Rectal smooth muscle tissue (tissue), 1 donor: Measurements from ENCODE around the gene TOX4.

ENCODE experiments used
- H3K27ac ChIP-seq: one replicate; pipeline ENCODE4 v1.7.0; 2013; ENCODE audit warnings: low read depth, low read length, inconsistent platforms
- H3K27me3 ChIP-seq: one replicate; pipeline ENCODE4 v1.7.0; 2013; ENCODE audit warnings: low read length; ENCODE audit not compliant: control insufficient read depth, insufficient read depth
- H3K36me3 ChIP-seq: one replicate; pipeline ENCODE4 v1.7.0; 2013; ENCODE audit warnings: low read length; ENCODE audit not compliant: control insufficient read depth, insufficient read depth
- H3K4me1 ChIP-seq: one replicate; pipeline ENCODE4 v1.7.0; 2013; ENCODE audit warnings: low read length; ENCODE audit not compliant: control insufficient read depth, insufficient read depth
- H3K4me3 ChIP-seq: one replicate; pipeline ENCODE4 v1.7.0; 2013; ENCODE audit warnings: low read length
- H3K9ac ChIP-seq: one replicate; pipeline ENCODE4 v1.7.0; 2013; ENCODE audit warnings: low read length

Gene TOX4

GRCh38 chr14:21527318-21527679 lies 50.3 kb downstream of the TOX4 start:
- Histone ChIP-seq H3K9ac (no peak overlapping the region), H3K36me3 (no peaks in the 10 kb centered on the region), H3K4me3 (no peak overlapping the region), H3K27ac (no peak overlapping the region), H3K4me1 (no peaks in the 10 kb centered on the region), H3K27me3 (no peaks in the 10 kb centered on the region)

- no peak overlapping the region for H3K4me3 ChIP-seq
- no peaks in the 10 kb centered on the region for H3K36me3 ChIP-seq
- H3K27ac ChIP-seq, result no peak overlapping the region
- H3K27me3 ChIP-seq, result no peaks in the 10 kb centered on the region
- no peaks in the 10 kb centered on the region for H3K4me1 ChIP-seq
- no peak overlapping the region for H3K9ac ChIP-seq
These were observed 51.7 kb downstream of the TOX4 start for GRCh38 chr14:21528381-21529348.

- no peaks in the 10 kb centered on the region for H3K27me3 ChIP-seq
- no peak overlapping the region for H3K9ac ChIP-seq
- no peak overlapping the region for H3K27ac ChIP-seq
- H3K4me3 ChIP-seq, result no peak overlapping the region
- no peaks in the 10 kb centered on the region for H3K4me1 ChIP-seq
- no peaks in the 10 kb centered on the region for H3K36me3 ChIP-seq
These were observed 52.5 kb downstream of the TOX4 start for GRCh38 chr14:21529515-21529914.

- Histone ChIP-seq H3K27ac (no peak overlapping the region), H3K4me3 (no peak overlapping the region), H3K36me3 (no peaks in the 10 kb centered on the region), H3K9ac (no peak overlapping the region), H3K27me3 (peaks cover 4% of the 10 kb centered on the region), H3K4me1 (no peaks in the 10 kb centered on the region)
These were observed 56.3 kb downstream of the TOX4 start for GRCh38 chr14:21533294-21533693.

GRCh38 chr14:21534576-21534975 lies 57.6 kb downstream of the TOX4 start:
- Histone ChIP-seq H3K36me3 (no peaks in the 10 kb centered on the region), H3K27me3 (peaks cover 4% of the 10 kb centered on the region), H3K9ac (no peak overlapping the region), H3K4me3 (no peak overlapping the region), H3K27ac (no peak overlapping the region), H3K4me1 (no peaks in the 10 kb centered on the region)

- H3K4me1 ChIP-seq, result no peaks in the 10 kb centered on the region
- H3K27ac ChIP-seq, result no peak overlapping the region
- no peaks in the 10 kb centered on the region for H3K36me3 ChIP-seq
- H3K9ac ChIP-seq, result no peak overlapping the region
- peak overlapping the region; percentile 63 for H3K4me3 ChIP-seq
- H3K27me3 ChIP-seq, result peaks cover 4% of the 10 kb centered on the region
These were observed 58.8 kb downstream of the TOX4 start for GRCh38 chr14:21535545-21536417.

GRCh38 chr14:21536418-21537089 lies 59.6 kb downstream of the TOX4 start:
- Histone ChIP-seq H3K9ac (no peak overlapping the region), H3K27me3 (peaks cover 4% of the 10 kb centered on the region), H3K4me3 (peak overlapping the region; percentile 63), H3K4me1 (no peaks in the 10 kb centered on the region), H3K27ac (no peak overlapping the region), H3K36me3 (no peaks in the 10 kb centered on the region)

GRCh38 chr14:21537090-21537424 lies 60.1 kb downstream of the TOX4 start:
- no peak overlapping the region for H3K9ac ChIP-seq
- H3K27me3 ChIP-seq, result peaks cover 4% of the 10 kb centered on the region
- peak overlapping the region; percentile 63 for H3K4me3 ChIP-seq
- no peaks in the 10 kb centered on the region for H3K36me3 ChIP-seq
- no peaks in the 10 kb centered on the region for H3K4me1 ChIP-seq
- H3K27ac ChIP-seq, result no peak overlapping the region

- no peaks in the 10 kb centered on the region for H3K4me1 ChIP-seq
- H3K27ac ChIP-seq, result no peak overlapping the region
- H3K9ac ChIP-seq, result no peak overlapping the region
- peaks cover 4% of the 10 kb centered on the region for H3K27me3 ChIP-seq
- H3K36me3 ChIP-seq, result no peaks in the 10 kb centered on the region
- H3K4me3 ChIP-seq, result no peak overlapping the region
These were observed 62.4 kb downstream of the TOX4 start for GRCh38 chr14:21539189-21539940.

- H3K4me3 ChIP-seq, result no peak overlapping the region
- no peak overlapping the region for H3K9ac ChIP-seq
- H3K36me3 ChIP-seq, result no peaks in the 10 kb centered on the region
- H3K4me1 ChIP-seq, result no peaks in the 10 kb centered on the region
- peaks cover 4% of the 10 kb centered on the region for H3K27me3 ChIP-seq
- H3K27ac ChIP-seq, result no peak overlapping the region
These were observed 64.5 kb downstream of the TOX4 start for GRCh38 chr14:21541413-21542074.

GRCh38 chr14:21543521-21543960 lies 66.5 kb downstream of the TOX4 start:
- Histone ChIP-seq H3K27ac (no peak overlapping the region), H3K36me3 (no peaks in the 10 kb centered on the region), H3K9ac (no peak overlapping the region), H3K4me3 (no peak overlapping the region), H3K27me3 (no peaks in the 10 kb centered on the region), H3K4me1 (no peaks in the 10 kb centered on the region)
